A549 (cell line): ENCODE results near the gene RAP1B. TPM values are rescaled to one million over a fixed set of nuclear protein-coding genes. Genes with fewer than 3 reads are reported as not detected.

ENCODE experiments used
- ATAC-seq, 2 experiments: fragments of 200-7000 bp in 1 of 2; fragments of >200 bp in 1 of 2; cut with Nextera tagmentation in 1 of 2; cut with Tn5 transposase in 1 of 2; 3 replicates each; pipeline versions ENCODE4 v1.8.0 to v1.9.1; 2018 to 2020; ENCODE audit warnings: mild to moderate bottlenecking in 1 of 2, moderate library complexity in 1 of 2
- CTCF ChIA-PET: fragments of 300-600 bp; sonication (Branson Sonifier 250); formaldehyde crosslinking; extraction: SDS; loops from one replicate; lab custom pipeline; 2021; ENCODE audit warnings: antibody characterized with exemption, inconsistent platforms; lab: Yijun Ruan, JAX
- POLR2A ChIA-PET: fragments of 350-600 bp; formaldehyde crosslinking; extraction: SDS; loops from one replicate; lab custom pipeline; 2021; ENCODE audit warnings: antibody characterized with exemption, inconsistent platforms; lab: Yijun Ruan, JAX
- DNase-seq, 2 experiments: peaks; one replicate each; pipeline versions ENCODE4 v3.0.0 to v3.0.0-alpha.2; 2011 to 2016; ENCODE audit warnings: low read depth in 1 of 2, low spot score in 1 of 2
- FAIRE-seq: peaks from 2 replicates; lab custom pipeline; 2011; peaks lifted over from hg19 to GRCh38; lab: Jason Lieb, UNC
- H3K27ac ChIP-seq, 2 experiments: fragments of >200 bp; sonication (Bioruptor Twin); formaldehyde crosslinking; 3 replicates each; pipeline ENCODE4 v1.5.1; 2016 to 2017
- H3K4me1 ChIP-seq: fragments of >200 bp; sonication (Bioruptor Twin); formaldehyde crosslinking; 3 replicates; pipeline ENCODE4 v1.6.1; 2016
- H3K4me2 ChIP-seq: fragments of >200 bp; sonication (Bioruptor Twin); formaldehyde crosslinking; 3 replicates; pipeline ENCODE4 v1.6.1; 2016
- H3K4me3 ChIP-seq: fragments of >200 bp; sonication (Bioruptor Twin); formaldehyde crosslinking; 3 replicates; pipeline ENCODE4 v1.5.1; 2016
- H3K9me3 ChIP-seq: fragments of >200 bp; sonication (Bioruptor Twin); formaldehyde crosslinking; 3 replicates; pipeline ENCODE4 v1.6.1; 2016
- BHLHE40 ChIP-seq: IDR thresholded peaks from 2 replicates; pipeline ENCODE4 v1.6.1; 2012; ENCODE audit warnings: low read depth, low read length, inconsistent platforms
- CHD2 ChIP-seq: fragments of 150-350 bp; IDR thresholded peaks from 2 replicates; pipeline ENCODE4 v1.6.1; 2014; ENCODE audit warnings: low read length; ENCODE audit not compliant: partially characterized antibody
- CHD4 ChIP-seq: fragments of 200-600 bp; sonication (generic); IDR thresholded peaks from 2 replicates; pipeline ENCODE4 v1.6.1; 2016; ENCODE audit warnings: antibody characterized with exemption, mild to moderate bottlenecking, borderline replicate concordance
- EHMT2 ChIP-seq: fragments of 200-600 bp; sonication (generic); IDR thresholded peaks from 2 replicates; pipeline ENCODE4 v1.6.1; 2016; ENCODE audit warnings: antibody characterized with exemption, low read depth, mild to moderate bottlenecking, moderate library complexity
- EP300 ChIP-seq, 2 experiments: fragments of >200 bp; sonication (Bioruptor Twin); formaldehyde crosslinking; IDR thresholded peaks; 2 replicates in 1 of 2; 3 replicates in 1 of 2; pipeline ENCODE4 v1.6.1; 2016 to 2017
- FOSB ChIP-seq: fragments of 250-450 bp; sonication (Bioruptor Pico); IDR thresholded peaks from 2 replicates; pipeline ENCODE4 v1.5.0; 2020; ENCODE audit warnings: mild to moderate bottlenecking, moderate library complexity
- FOSL2 ChIP-seq, 2 experiments: fragments of 450-650 bp in 1 of 2; fragments of >200 bp in 1 of 2; sonication (Bioruptor Twin) in 1 of 2; formaldehyde crosslinking; IDR thresholded peaks; 2 replicates each; pipeline versions ENCODE4 v1.5.0 to v1.6.1; 2016 to 2020; ENCODE audit warnings: mild to moderate bottlenecking in 1 of 2, moderate library complexity in 1 of 2
- FOXS1 ChIP-seq: fragments of 250-450 bp; sonication (Bioruptor Pico); IDR thresholded peaks from 2 replicates; pipeline ENCODE4 v1.5.0; 2020; ENCODE audit warnings: mild to moderate bottlenecking, moderate library complexity
- HDAC2 ChIP-seq: fragments of 200-600 bp; sonication (generic); IDR thresholded peaks from 2 replicates; pipeline ENCODE4 v1.6.1; 2016
- HEYL ChIP-seq: fragments of 250-450 bp; sonication (Bioruptor Pico); IDR thresholded peaks from 2 replicates; pipeline ENCODE4 v1.8.0; 2021; ENCODE audit warnings: mild to moderate bottlenecking, moderate library complexity
- JUN ChIP-seq, 2 experiments: fragments of >200 bp; sonication (Bioruptor Twin); formaldehyde crosslinking; IDR thresholded peaks; 2 replicates in 1 of 2; 3 replicates in 1 of 2; pipeline ENCODE4 v1.6.1; 2016 to 2017
- MAFK ChIP-seq: fragments of 450-650 bp; IDR thresholded peaks from 2 replicates; pipeline ENCODE4 v1.6.1; 2014; ENCODE audit not compliant: partially characterized antibody
- NFE2L2 ChIP-seq: fragments of 150-350 bp; conservative IDR thresholded peaks from 2 replicates; pipeline ENCODE4 v1.6.1; 2014; ENCODE audit warnings: low read length
- NPAS2 ChIP-seq: fragments of 250-450 bp; sonication (Bioruptor Pico); IDR thresholded peaks from 2 replicates; pipeline ENCODE4 v1.8.0; 2022; ENCODE audit warnings: mild to moderate bottlenecking, moderate library complexity, borderline replicate concordance
- NR3C1 ChIP-seq: fragments of >200 bp; sonication (Bioruptor Twin); formaldehyde crosslinking; IDR thresholded peaks from 3 replicates; pipeline ENCODE4 v1.6.1; 2017
- PBX3 ChIP-seq: IDR thresholded peaks from 2 replicates; pipeline ENCODE4 v1.6.1; 2012
- RARB ChIP-seq: fragments of 250-450 bp; sonication (Bioruptor Pico); IDR thresholded peaks from 2 replicates; pipeline ENCODE4 v1.8.0; 2021; ENCODE audit warnings: mild to moderate bottlenecking, moderate library complexity
- RNF2 ChIP-seq: fragments of 200-600 bp; sonication (generic); IDR thresholded peaks from 2 replicates; pipeline ENCODE4 v1.6.1; 2016; ENCODE audit warnings: low read depth, mild to moderate bottlenecking, antibody characterized with exemption, moderate library complexity, borderline replicate concordance
- SREBF2 ChIP-seq: fragments of 450-650 bp; IDR thresholded peaks from 2 replicates; pipeline ENCODE4 v1.6.1; 2014; ENCODE audit warnings: mild to moderate bottlenecking, moderate library complexity
- TFCP2L1 ChIP-seq: fragments of 250-450 bp; sonication (Bioruptor Pico); IDR thresholded peaks from 2 replicates; pipeline ENCODE4 v1.5.0; 2021; ENCODE audit warnings: mild to moderate bottlenecking
- ZC3H11A ChIP-seq: fragments of 450-650 bp; IDR thresholded peaks from 2 replicates; pipeline ENCODE4 v1.6.1; 2014; ENCODE audit warnings: antibody characterized with exemption, mild to moderate bottlenecking
- ZFP36 ChIP-seq: fragments of 450-650 bp; IDR thresholded peaks from 2 replicates; pipeline ENCODE4 v1.6.1; 2014; ENCODE audit warnings: borderline replicate concordance; ENCODE audit not compliant: partially characterized antibody
- ZSCAN20 ChIP-seq: fragments of 250-450 bp; sonication (Bioruptor Pico); IDR thresholded peaks from 2 replicates; pipeline ENCODE4 v1.8.0; 2022; ENCODE audit warnings: mild to moderate bottlenecking, moderate library complexity
- WGBS: methylation state at CpG from one replicate; pipeline ENCODE4 v1.1.6; 2017; ENCODE audit errors: missing lambda C conversion rate; 5-methylcytosine and 5-hydroxymethylcytosine counted together
- polyA plus RNA-seq, 4 experiments: library from polyadenylated mRNA; depleted of rRNA in 3 of 4; stranded (reverse); fragments of >200 nt; fragmentation: RNase III in 1 of 4; extraction: RNeasy Plus Mini Kit Qiagen cat#74134 plus additional on column Dnase treatment in 1 of 4; gene quantifications; 2 replicates in 3 of 4; 3 replicates in 1 of 4; pipeline ENCODE4 v1.2.3, GENCODE V29; 2011 to 2017
- TF ChIP-seq, protein P1 (sequence below): fragments of 250-450 bp; sonication (Bioruptor Pico); IDR thresholded peaks from 2 replicates; pipeline ENCODE4 v1.5.0; 2021; ENCODE audit warnings: mild to moderate bottlenecking, moderate library complexity, borderline replicate concordance
- TF ChIP-seq, protein P2 (sequence below): fragments of 450-650 bp; IDR thresholded peaks from 2 replicates; pipeline ENCODE4 v1.6.1; 2014; ENCODE audit warnings: antibody characterized with exemption
- TF ChIP-seq, protein P3 (sequence below): fragments of 150-350 bp; IDR thresholded peaks from 2 replicates; pipeline ENCODE4 v1.6.1; 2014; ENCODE audit warnings: low read depth, mild to moderate bottlenecking, low read length
- TF ChIP-seq, protein P4 (sequence below): fragments of >200 bp; sonication (Bioruptor Twin); formaldehyde crosslinking; IDR thresholded peaks from 3 replicates; pipeline ENCODE4 v1.6.1; 2016

RAP1B gene
- polyA plus RNA-seq, 2 of the 4 experiments (the other 2 are of a cell fraction), result 196 to 305 TPM

DNA sequence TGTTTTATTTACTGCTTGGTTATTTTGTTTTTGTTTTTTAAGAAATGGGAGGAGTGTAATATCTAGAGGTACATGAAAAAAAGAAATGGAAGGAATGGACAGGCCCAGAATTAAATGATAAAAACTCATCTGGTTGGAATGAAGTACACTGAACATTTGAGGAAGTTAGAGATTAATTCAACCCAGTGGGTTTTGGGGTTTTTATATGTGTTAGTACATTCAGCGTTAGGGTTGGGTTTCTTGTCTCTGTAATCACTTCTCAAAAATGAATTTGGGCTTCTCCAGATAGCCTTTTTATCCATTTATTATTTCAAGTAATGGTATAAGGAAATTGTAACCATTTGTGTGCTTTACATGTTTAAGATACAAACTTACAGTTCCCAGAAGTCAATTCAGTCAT lies 56.6 kb downstream of the RAP1B start:
- ATAC-seq (no peak), FAIRE-seq (no peak), DNase-seq (no peak)
- POLR2A ChIA-PET, result no interaction called here
- H3K27ac ChIP-seq, result no peak overlapping the region
- CTCF ChIA-PET, result interaction anchor here (0.9 kb wide), 1 partner anchor 14 kb away, joined by 3 read pairs; no protein-coding TSS in a partner anchor
- no peaks in the 10 kb centered on the region for H3K9me3 ChIP-seq
- WGBS, result 91% methylated on average over 1 of the region's 1 CpG
- H3K4me3 ChIP-seq, result no peak overlapping the region
- no peak overlapping the region for H3K4me2 ChIP-seq
- H3K4me1 ChIP-seq, result no peaks in the 10 kb centered on the region
- TF ChIP-seq PBX3 (no peak), HEYL (CRISPR knock-in tag) (no peak), FOSB (CRISPR knock-in tag) (no peak), HDAC2 (no peak), FOXS1 (no peak), ZC3H11A (no peak), SREBF2 (no peak), ZSCAN20 (CRISPR knock-in tag) (no peak), FOSL2 (IDR thresholded peaks at IDR 0.05) (no peak), FOSL2 (CRISPR knock-in tag; IDR thresholded peaks at IDR 0.05) (no peak), TFCP2L1 (CRISPR knock-in tag) (no peak)
- TF ChIP-seq, protein P1, sequence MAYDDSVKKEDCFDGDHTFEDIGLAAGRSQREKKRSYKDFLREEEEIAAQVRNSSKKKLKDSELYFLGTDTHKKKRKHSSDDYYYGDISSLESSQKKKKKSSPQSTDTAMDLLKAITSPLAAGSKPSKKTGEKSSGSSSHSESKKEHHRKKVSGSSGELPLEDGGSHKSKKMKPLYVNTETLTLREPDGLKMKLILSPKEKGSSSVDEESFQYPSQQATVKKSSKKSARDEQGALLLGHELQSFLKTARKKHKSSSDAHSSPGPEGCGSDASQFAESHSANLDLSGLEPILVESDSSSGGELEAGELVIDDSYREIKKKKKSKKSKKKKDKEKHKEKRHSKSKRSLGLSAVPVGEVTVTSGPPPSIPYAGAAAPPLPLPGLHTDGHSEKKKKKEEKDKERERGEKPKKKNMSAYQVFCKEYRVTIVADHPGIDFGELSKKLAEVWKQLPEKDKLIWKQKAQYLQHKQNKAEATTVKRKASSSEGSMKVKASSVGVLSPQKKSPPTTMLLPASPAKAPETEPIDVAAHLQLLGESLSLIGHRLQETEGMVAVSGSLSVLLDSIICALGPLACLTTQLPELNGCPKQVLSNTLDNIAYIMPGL (CRISPR knock-in tag), result no peak

- CTCF ChIA-PET, result interaction anchor here (0.9 kb wide), 1 partner anchor 14 kb away, joined by 3 read pairs; no protein-coding TSS in a partner anchor
- WGBS, result 94% methylated on average over 1 of the region's 1 CpG
- Histone ChIP-seq H3K4me1 (no peaks in the 10 kb centered on the region), H3K4me3 (no peak overlapping the region), H3K27ac (no peak overlapping the region), H3K9me3 (no peaks in the 10 kb centered on the region), H3K4me2 (no peak overlapping the region)
- ATAC-seq, result peak; percentile 34 to 37; a peak in 3 of 6 replicates
- no peak for FAIRE-seq
- DNase-seq, result no peak
- TF ChIP-seq JUN (IDR thresholded peaks at IDR 0.05) (no peak), MAFK (no peak), RNF2 (no peak)
- POLR2A ChIA-PET, result no interaction called here
Measured at GRCh38 chr12:68667896-68668295, 57.2 kb downstream of the RAP1B start.

- CTCF ChIA-PET, result interaction anchor here (0.6 kb wide), 1 partner anchor 325 kb away, joined by 3 read pairs; no protein-coding TSS in a partner anchor
- ATAC-seq (no peak), FAIRE-seq (peak; percentile 18), DNase-seq (no peak)
- Histone ChIP-seq H3K4me3 (no peak overlapping the region), H3K4me1 (no peaks in the 10 kb centered on the region), H3K9me3 (no peaks in the 10 kb centered on the region), H3K4me2 (no peak overlapping the region), H3K27ac (no peak overlapping the region)
- 77% methylated on average over 4 of the region's 4 CpGs for WGBS
- POLR2A ChIA-PET, result no interaction called here
- no peak for TF ChIP-seq ZFP36
- TF ChIP-seq, protein P1 (CRISPR knock-in tag), result no peak
- TF ChIP-seq, protein P2, sequence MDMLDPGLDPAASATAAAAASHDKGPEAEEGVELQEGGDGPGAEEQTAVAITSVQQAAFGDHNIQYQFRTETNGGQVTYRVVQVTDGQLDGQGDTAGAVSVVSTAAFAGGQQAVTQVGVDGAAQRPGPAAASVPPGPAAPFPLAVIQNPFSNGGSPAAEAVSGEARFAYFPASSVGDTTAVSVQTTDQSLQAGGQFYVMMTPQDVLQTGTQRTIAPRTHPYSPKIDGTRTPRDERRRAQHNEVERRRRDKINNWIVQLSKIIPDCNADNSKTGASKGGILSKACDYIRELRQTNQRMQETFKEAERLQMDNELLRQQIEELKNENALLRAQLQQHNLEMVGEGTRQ, result no peak
- TF ChIP-seq HEYL (CRISPR knock-in tag), result no peak
- no peak for TF ChIP-seq FOXS1
- TF ChIP-seq ZC3H11A, result no peak
- TF ChIP-seq BHLHE40, result no peak
- no peak for TF ChIP-seq RARB (CRISPR knock-in tag)
- TF ChIP-seq EHMT2, result no peak
- no peak for TF ChIP-seq NFE2L2
- TF ChIP-seq, protein P3, sequence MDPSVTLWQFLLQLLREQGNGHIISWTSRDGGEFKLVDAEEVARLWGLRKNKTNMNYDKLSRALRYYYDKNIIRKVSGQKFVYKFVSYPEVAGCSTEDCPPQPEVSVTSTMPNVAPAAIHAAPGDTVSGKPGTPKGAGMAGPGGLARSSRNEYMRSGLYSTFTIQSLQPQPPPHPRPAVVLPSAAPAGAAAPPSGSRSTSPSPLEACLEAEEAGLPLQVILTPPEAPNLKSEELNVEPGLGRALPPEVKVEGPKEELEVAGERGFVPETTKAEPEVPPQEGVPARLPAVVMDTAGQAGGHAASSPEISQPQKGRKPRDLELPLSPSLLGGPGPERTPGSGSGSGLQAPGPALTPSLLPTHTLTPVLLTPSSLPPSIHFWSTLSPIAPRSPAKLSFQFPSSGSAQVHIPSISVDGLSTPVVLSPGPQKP, result no peak
- no peak for TF ChIP-seq CHD2
- no peak for TF ChIP-seq NR3C1
- TF ChIP-seq, protein P4, sequence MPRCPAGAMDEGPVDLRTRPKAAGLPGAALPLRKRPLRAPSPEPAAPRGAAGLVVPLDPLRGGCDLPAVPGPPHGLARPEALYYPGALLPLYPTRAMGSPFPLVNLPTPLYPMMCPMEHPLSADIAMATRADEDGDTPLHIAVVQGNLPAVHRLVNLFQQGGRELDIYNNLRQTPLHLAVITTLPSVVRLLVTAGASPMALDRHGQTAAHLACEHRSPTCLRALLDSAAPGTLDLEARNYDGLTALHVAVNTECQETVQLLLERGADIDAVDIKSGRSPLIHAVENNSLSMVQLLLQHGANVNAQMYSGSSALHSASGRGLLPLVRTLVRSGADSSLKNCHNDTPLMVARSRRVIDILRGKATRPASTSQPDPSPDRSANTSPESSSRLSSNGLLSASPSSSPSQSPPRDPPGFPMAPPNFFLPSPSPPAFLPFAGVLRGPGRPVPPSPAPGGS, result no peak
- no peak for TF ChIP-seq CHD4
- no peak for TF ChIP-seq EP300 (IDR thresholded peaks at IDR 0.05)
- TF ChIP-seq NPAS2 (CRISPR knock-in tag), result no peak
Measured at GRCh38 chr12:68671179-68671578, 60.5 kb downstream of the RAP1B start.
